ENCODE data around the gene RUNDC3A.
"Not testable (repeated sequence)": the region's sequence is repeated elsewhere in the genome, so short reads cannot be mapped to it uniquely, and the experiment has no call there.

RUNDC3A gene

DNA sequence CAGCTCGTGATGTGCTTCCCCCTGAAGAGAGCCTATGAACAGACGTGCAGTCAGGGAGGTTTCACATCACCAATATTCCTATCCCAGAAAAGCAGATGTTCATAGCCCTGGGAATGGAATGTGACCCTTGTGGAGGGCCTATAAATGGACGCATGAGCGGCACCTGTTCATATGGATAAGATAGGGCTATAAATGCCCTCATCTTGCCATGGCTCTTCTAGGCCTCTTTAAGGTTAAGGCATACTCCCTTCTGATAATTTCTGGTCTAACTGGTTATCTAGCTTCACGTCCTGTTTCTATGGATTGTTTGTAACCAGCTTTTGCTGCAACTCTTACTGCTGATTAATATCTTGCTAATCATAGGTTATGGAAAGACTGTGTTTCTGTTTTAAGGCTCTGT lies 32.2 kb downstream of the RUNDC3A start:
- H3K9me3 ChIP-seq (ENCODE audit: control insufficient read depth in 2 of 2, low read length in 2 of 2); H3K27ac ChIP-seq (ENCODE audit: low read depth in 2 of 2, low read length in 2 of 2); H3K9ac ChIP-seq (ENCODE audit: low read depth in 1 of 2, low read length in 2 of 2); H3K4me3 ChIP-seq (ENCODE audit: low read length in 2 of 2); H3K4me1 ChIP-seq (ENCODE audit: control insufficient read depth in 2 of 2, insufficient read depth in 2 of 2, low read length in 2 of 2); H3K27me3 ChIP-seq (ENCODE audit: control insufficient read depth in 2 of 2, insufficient read depth in 2 of 2, low read length in 2 of 2); H3K36me3 ChIP-seq (ENCODE audit: control insufficient read depth in 2 of 2, insufficient read depth in 2 of 2, low read length in 2 of 2): not testable (repeated sequence)

DNA sequence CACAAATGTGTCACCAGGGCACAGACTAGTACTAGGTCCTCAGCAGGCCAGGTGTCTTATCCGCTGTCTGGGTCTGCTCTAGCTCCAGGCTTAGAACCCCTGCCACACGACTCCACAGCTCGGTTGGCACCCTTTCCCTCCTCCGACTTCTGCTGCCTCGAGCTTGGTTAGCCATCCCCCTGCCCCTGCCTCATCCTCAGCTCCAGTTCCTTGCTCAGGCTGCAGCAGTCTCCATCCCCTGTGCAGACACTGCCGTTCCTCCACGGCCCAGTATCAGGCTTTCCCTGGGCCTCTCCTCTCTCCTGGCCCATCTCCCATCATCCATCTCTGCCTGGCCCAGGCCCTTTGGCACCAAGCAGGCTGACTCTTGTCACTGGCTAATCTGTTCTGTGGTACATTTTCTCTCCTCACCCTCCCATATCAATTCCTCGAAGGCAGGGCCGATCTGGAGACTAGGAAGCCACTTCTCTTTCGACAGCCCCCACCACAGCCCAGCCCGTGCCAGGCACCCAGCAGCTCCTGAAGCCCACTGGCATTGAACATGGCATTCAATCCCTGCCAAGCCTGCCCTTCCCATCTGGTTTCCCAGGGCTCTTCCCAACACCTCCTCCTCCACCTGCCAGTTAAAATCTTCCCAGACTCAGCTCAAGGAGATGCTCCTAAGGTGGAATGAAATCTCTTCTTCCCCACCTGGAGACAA lies 35.3 kb downstream of the RUNDC3A start:
- Histone ChIP-seq H3K27ac (ENCODE audit: low read depth in 2 of 2, low read length in 2 of 2) (no peak overlapping the region), H3K9ac (ENCODE audit: low read depth in 1 of 2, low read length in 2 of 2) (no peak overlapping the region)

DNA sequence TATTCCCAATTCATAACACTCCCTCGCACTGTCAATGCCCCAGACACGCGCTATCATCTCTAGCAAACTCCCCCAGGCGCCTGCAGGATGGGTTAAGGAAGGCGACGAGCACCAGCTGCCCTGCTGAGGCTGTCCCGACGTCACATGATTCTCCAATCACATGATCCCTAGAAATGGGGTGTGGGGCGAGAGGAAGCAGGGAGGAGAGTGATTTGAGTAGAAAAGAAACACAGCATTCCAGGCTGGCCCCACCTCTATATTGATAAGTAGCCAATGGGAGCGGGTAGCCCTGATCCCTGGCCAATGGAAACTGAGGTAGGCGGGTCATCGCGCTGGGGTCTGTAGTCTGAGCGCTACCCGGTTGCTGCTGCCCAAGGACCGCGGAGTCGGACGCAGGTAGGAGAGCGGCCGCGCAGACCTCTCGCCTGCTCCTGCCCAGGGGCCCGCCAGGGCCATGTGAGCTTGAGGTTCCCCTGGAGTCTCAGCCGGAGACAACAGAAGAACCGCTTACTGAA lies 36.6 kb downstream of the RUNDC3A start, which contains the start of gene GRN:
Gene GRN, plus strand, starts transcription at position 364 of the 515 bp plus-strand sequence. CDS start 3,863 bp downstream, outside the sequence.
- Histone ChIP-seq H3K36me3 (ENCODE audit: control insufficient read depth in 2 of 2, insufficient read depth in 2 of 2, low read length in 2 of 2) (peaks cover 9 to 11% of the 10 kb centered on the region in 2 donors), H3K9ac (ENCODE audit: low read depth in 1 of 2, low read length in 2 of 2) (peak within 1 kb of the TSS; percentile 85 to 97), H3K9me3 (ENCODE audit: control insufficient read depth in 2 of 2, low read length in 2 of 2) (no peaks in the 10 kb centered on the region), H3K4me1 (ENCODE audit: control insufficient read depth in 2 of 2, insufficient read depth in 2 of 2, low read length in 2 of 2) (peaks cover 11% of the 10 kb centered on the region in 2 donors), H3K27me3 (ENCODE audit: control insufficient read depth in 2 of 2, insufficient read depth in 2 of 2, low read length in 2 of 2) (no peaks in the 10 kb centered on the region), H3K4me3 (ENCODE audit: low read length in 2 of 2) (peak within 1 kb of the TSS; percentile 90 to 98), H3K27ac (ENCODE audit: low read depth in 2 of 2, low read length in 2 of 2) (peak within 1 kb of the TSS; percentile 86 to 95)

More for the DNA sequence above, 35.3 kb downstream of the RUNDC3A start:
- no peaks in the 10 kb centered on the region for H3K9me3 ChIP-seq (ENCODE audit: control insufficient read depth in 2 of 2, low read length in 2 of 2)
- H3K4me3 ChIP-seq (ENCODE audit: low read length in 2 of 2): no peak overlapping the region
- peaks cover 11% of the 10 kb centered on the region in 2 donors for H3K4me1 ChIP-seq (ENCODE audit: control insufficient read depth in 2 of 2, insufficient read depth in 2 of 2, low read length in 2 of 2)
- H3K36me3 ChIP-seq (ENCODE audit: control insufficient read depth in 2 of 2, insufficient read depth in 2 of 2, low read length in 2 of 2): no peaks in the 10 kb centered on the region
- H3K27me3 ChIP-seq (ENCODE audit: control insufficient read depth in 2 of 2, insufficient read depth in 2 of 2, low read length in 2 of 2): no peaks in the 10 kb centered on the region

DNA sequence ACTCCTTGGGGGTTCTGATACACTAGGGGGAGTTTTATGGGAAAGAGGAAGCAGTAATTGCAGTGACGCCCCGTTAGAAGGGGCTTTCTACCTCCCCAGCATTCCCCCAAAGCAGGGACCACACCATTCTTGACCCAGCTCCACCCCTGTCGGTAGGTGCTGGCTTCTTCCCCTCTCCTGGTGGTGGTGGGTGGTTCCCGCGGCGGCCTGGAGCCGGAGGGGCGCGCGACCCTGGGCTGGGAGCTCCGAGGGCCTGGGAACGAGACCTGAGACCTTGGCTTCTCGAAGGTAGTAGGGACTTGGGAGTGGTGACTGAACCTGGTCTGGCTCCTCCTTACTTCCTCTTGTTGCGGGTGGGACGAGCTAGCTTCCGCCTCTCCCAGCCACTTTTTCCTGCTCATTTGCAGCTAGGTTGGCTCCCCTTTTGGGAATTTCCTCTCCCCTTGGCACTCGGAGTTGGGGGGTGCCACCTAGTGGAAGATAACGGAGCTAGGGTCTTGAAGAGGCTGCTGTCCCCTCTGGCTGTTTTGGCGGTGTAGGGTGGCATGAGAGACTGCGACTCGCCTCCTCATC lies 37.1 kb downstream of the RUNDC3A start:
- Histone ChIP-seq H3K27me3 (ENCODE audit: control insufficient read depth in 2 of 2, insufficient read depth in 2 of 2, low read length in 2 of 2) (no peaks in the 10 kb centered on the region), H3K36me3 (ENCODE audit: control insufficient read depth in 2 of 2, insufficient read depth in 2 of 2, low read length in 2 of 2) (peaks cover 12 to 15% of the 10 kb centered on the region in 2 donors), H3K9ac (ENCODE audit: low read depth in 1 of 2, low read length in 2 of 2) (peak overlapping the region; percentile 85 to 97), H3K4me1 (ENCODE audit: control insufficient read depth in 2 of 2, insufficient read depth in 2 of 2, low read length in 2 of 2) (peaks cover 11% of the 10 kb centered on the region in 2 donors), H3K4me3 (ENCODE audit: low read length in 2 of 2) (peak overlapping the region; percentile 90 to 98), H3K27ac (ENCODE audit: low read depth in 2 of 2, low read length in 2 of 2) (peak overlapping the region; percentile 86 to 95), H3K9me3 (ENCODE audit: control insufficient read depth in 2 of 2, low read length in 2 of 2) (no peaks in the 10 kb centered on the region)

DNA sequence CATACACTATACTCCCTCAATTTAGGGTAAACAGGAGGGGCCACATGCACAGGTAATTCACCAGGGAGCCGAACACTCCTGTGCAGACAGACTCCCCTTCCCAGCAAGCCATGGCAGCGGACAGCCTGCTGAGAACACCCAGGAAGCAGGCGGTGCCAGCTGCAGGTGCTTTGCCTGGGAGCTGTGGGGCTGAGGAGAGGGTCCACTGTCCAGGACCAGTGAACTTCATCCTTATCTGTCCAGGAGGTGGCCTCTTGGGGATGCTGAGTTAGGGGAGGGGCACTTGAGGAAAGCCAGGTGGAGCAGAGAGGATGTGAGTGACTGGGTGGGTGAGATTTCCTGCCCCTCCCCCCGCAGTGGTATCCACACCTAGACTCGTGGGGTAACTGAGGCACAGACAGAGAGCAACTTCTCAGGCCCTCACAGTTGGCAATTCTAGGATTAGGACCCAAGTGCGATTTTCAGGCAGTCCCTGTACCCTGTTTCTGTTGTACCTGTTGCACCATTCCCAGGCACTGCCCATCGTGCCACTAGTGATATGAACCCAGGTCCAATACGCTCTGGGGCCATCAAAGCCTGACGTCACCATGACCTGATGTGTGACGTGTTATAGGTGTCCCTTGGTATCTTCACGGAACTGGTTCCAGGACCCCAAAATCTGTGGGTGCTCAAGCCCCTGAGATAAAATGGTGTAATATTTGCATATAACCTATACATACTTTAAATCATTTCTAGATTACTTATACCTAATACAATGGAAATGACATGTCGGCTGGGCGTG lies 37.9 kb downstream of the RUNDC3A start:
- H3K9ac ChIP-seq (ENCODE audit: low read depth in 1 of 2, low read length in 2 of 2): peak overlapping the region; percentile 85 to 97
- H3K27ac ChIP-seq (ENCODE audit: low read depth in 2 of 2, low read length in 2 of 2): peak overlapping the region; percentile 86 to 95
- H3K4me1 ChIP-seq (ENCODE audit: control insufficient read depth in 2 of 2, insufficient read depth in 2 of 2, low read length in 2 of 2): peaks cover 11% of the 10 kb centered on the region in 2 donors
- H3K9me3 ChIP-seq (ENCODE audit: control insufficient read depth in 2 of 2, low read length in 2 of 2): no peaks in the 10 kb centered on the region
- H3K36me3 ChIP-seq (ENCODE audit: control insufficient read depth in 2 of 2, insufficient read depth in 2 of 2, low read length in 2 of 2): peaks cover 18 to 22% of the 10 kb centered on the region in 2 donors
- H3K27me3 ChIP-seq (ENCODE audit: control insufficient read depth in 2 of 2, insufficient read depth in 2 of 2, low read length in 2 of 2): no peaks in the 10 kb centered on the region
- peak overlapping the region; percentile 90 to 98 for H3K4me3 ChIP-seq (ENCODE audit: low read length in 2 of 2)

DNA sequence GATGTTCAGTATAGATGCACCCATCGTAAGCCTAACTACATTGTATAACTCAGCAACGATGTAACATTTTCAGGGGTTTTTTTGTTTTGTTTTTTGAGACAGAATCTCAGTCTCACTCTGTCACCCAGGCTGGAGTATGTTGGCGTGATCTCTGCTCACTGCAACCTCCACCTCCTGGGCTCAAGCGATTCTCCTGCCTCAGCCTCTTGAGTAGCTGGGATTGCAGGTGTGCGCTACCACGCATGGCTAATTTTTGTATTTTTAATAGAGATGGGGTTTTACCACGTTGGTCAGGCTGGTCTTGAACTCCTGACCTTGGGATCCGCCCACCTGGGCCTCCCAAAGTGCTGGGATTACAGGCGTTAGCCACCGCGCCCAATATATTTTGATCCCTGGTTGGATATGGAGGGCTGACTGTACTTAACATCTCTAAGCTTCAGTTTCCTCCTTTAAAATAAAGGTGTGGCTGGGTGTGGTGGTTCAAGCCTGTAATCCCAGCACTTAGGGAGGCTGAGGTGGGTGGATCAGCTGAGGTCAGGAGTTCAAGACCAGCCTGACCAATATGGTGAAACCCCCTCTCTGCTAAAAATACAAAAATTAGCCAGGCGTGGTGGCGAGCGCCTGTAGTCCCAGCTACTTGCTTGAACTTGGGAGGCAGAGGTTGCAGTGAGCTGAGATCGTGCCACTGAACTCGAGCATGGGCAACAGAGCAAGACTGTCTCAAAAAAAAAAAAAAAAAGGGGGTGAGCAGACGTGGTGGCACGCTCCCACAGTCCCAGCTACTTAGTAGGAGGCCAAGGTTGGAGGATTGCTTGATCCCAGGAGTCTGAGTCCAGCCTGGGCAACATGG lies 39.0 kb downstream of the RUNDC3A start:
- Histone ChIP-seq H3K4me1 (ENCODE audit: control insufficient read depth in 2 of 2, insufficient read depth in 2 of 2, low read length in 2 of 2) (peaks cover 11% of the 10 kb centered on the region in 2 donors), H3K36me3 (ENCODE audit: control insufficient read depth in 2 of 2, insufficient read depth in 2 of 2, low read length in 2 of 2) (peaks cover 30 to 34% of the 10 kb centered on the region in 2 donors), H3K4me3 (ENCODE audit: low read length in 2 of 2) (peak overlapping the region in 1 of 2 donors; percentile 20)
- not testable (repeated sequence) for H3K9ac ChIP-seq (ENCODE audit: low read depth in 1 of 2, low read length in 2 of 2); H3K27ac ChIP-seq (ENCODE audit: low read depth in 2 of 2, low read length in 2 of 2); H3K9me3 ChIP-seq (ENCODE audit: control insufficient read depth in 2 of 2, low read length in 2 of 2); H3K27me3 ChIP-seq (ENCODE audit: control insufficient read depth in 2 of 2, insufficient read depth in 2 of 2, low read length in 2 of 2)

DNA sequence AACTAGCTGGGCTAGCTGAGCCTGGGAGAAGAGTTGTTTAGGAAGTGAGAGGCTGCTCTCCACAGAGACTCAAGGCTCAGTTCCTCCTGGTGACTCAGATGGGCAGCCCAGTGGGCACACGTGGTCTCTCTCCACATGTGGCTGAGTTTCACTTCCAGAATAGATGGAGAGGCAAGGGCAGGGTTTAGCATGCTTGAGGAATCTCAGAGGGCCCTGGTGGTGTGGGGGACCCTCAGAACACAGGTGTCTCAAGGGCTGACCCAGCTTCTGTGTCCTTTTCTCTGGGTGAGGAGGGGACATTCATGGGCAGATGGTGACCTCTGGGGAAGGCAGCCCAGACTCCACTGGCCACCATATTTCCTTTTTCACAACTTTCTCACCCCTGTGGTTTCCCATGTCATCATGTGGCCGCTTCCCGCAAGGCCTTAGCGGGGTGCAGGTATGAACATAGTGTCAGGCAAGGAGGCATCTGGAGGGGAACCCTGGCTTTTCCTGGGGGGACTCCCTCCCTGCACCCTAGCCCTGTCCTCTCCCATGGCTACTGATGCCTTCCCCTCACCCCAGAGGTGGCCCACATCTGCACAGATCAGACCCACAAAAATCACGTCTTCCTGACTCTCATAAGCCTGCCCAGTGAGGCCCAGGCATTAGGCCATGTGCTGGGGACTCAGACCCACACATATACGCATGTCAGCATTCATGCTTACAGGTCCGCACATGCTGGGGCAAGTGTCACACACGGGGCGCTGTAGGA lies 40.0 kb downstream of the RUNDC3A start:
- no peak overlapping the region for H3K4me3 ChIP-seq (ENCODE audit: low read length in 2 of 2)
- no peak overlapping the region for H3K9ac ChIP-seq (ENCODE audit: low read depth in 1 of 2, low read length in 2 of 2)
- peaks cover 33 to 39% of the 10 kb centered on the region in 2 donors for H3K36me3 ChIP-seq (ENCODE audit: control insufficient read depth in 2 of 2, insufficient read depth in 2 of 2, low read length in 2 of 2)
- H3K4me1 ChIP-seq (ENCODE audit: control insufficient read depth in 2 of 2, insufficient read depth in 2 of 2, low read length in 2 of 2): peaks cover 11% of the 10 kb centered on the region in 2 donors
- H3K9me3 ChIP-seq (ENCODE audit: control insufficient read depth in 2 of 2, low read length in 2 of 2): no peaks in the 10 kb centered on the region
- H3K27ac ChIP-seq (ENCODE audit: low read depth in 2 of 2, low read length in 2 of 2): no peak overlapping the region
- H3K27me3 ChIP-seq (ENCODE audit: control insufficient read depth in 2 of 2, insufficient read depth in 2 of 2, low read length in 2 of 2): no peaks in the 10 kb centered on the region

DNA sequence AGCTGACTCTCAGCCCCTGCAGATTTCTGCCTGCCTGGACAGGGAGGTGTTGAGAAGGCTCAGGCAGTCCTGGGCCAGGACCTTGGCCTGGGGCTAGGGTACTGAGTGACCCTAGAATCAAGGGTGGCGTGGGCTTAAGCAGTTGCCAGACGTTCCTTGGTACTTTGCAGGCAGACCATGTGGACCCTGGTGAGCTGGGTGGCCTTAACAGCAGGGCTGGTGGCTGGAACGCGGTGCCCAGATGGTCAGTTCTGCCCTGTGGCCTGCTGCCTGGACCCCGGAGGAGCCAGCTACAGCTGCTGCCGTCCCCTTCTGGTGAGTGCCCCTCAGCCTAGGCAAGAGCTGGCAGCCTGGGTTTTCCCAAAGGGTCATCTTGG lies 40.6 kb downstream of the RUNDC3A start:
- no peaks in the 10 kb centered on the region for H3K9me3 ChIP-seq (ENCODE audit: control insufficient read depth in 2 of 2, low read length in 2 of 2)
- H3K27ac ChIP-seq (ENCODE audit: low read depth in 2 of 2, low read length in 2 of 2): no peak overlapping the region
- H3K4me3 ChIP-seq (ENCODE audit: low read length in 2 of 2): no peak overlapping the region
- H3K9ac ChIP-seq (ENCODE audit: low read depth in 1 of 2, low read length in 2 of 2): no peak overlapping the region
- H3K4me1 ChIP-seq (ENCODE audit: control insufficient read depth in 2 of 2, insufficient read depth in 2 of 2, low read length in 2 of 2): peaks cover 11% of the 10 kb centered on the region in 2 donors
- H3K36me3 ChIP-seq (ENCODE audit: control insufficient read depth in 2 of 2, insufficient read depth in 2 of 2, low read length in 2 of 2): peaks cover 33 to 39% of the 10 kb centered on the region in 2 donors
- no peaks in the 10 kb centered on the region for H3K27me3 ChIP-seq (ENCODE audit: control insufficient read depth in 2 of 2, insufficient read depth in 2 of 2, low read length in 2 of 2)

DNA sequence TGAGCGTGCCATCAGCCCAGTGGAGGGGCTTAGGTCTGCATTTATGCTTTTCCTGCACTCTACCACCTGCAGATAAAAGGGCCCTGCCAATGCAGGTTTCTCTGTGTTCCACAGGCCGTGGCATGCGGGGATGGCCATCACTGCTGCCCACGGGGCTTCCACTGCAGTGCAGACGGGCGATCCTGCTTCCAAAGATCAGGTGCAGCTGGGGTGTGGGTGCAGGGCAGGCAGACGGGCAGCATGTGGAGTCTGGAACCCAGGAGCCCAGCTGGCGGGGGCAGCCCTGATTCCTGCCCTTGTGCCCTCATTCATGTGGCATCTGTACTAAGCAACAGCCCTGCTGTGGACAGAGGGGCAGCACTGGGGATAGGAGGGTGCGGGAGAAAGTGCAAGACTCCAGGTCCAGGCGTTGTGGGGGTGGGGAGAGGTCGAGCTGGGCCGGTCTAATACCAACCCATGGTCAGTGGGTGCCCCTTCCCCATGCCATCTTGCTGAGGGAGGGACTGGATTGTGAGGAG lies 41.2 kb downstream of the RUNDC3A start:
- Histone ChIP-seq H3K4me3 (ENCODE audit: low read length in 2 of 2) (no peak overlapping the region), H3K36me3 (ENCODE audit: control insufficient read depth in 2 of 2, insufficient read depth in 2 of 2, low read length in 2 of 2) (peaks cover 33 to 39% of the 10 kb centered on the region in 2 donors), H3K9ac (ENCODE audit: low read depth in 1 of 2, low read length in 2 of 2) (no peak overlapping the region), H3K27me3 (ENCODE audit: control insufficient read depth in 2 of 2, insufficient read depth in 2 of 2, low read length in 2 of 2) (no peaks in the 10 kb centered on the region), H3K9me3 (ENCODE audit: control insufficient read depth in 2 of 2, low read length in 2 of 2) (no peaks in the 10 kb centered on the region), H3K4me1 (ENCODE audit: control insufficient read depth in 2 of 2, insufficient read depth in 2 of 2, low read length in 2 of 2) (peaks cover 11% of the 10 kb centered on the region in 2 donors), H3K27ac (ENCODE audit: low read depth in 2 of 2, low read length in 2 of 2) (no peak overlapping the region)
